Activated T-cell treated with anti-CD3 and anti-CD28 coated beads, Interleukin-2, amount 50 U/mL, for 72 hours (primary cell): ENCODE data around the gene PDE7B. TPM values are rescaled to one million over a fixed set of nuclear protein-coding genes. Genes with fewer than 3 reads are reported as not detected.

Source experiments
- ATAC-seq, 2 donors: fragments of 150-1000 bp; cut with Tn5 transposase; replicated peaks in 1 of 2; 2 replicates each; pipeline ENCODE4 v1.10.0; 2021; ENCODE audit warnings: moderate library complexity in 2 of 2, mild to moderate bottlenecking in 1 of 2
- DNase-seq, 2 donors: peaks; one replicate each; pipeline ENCODE4 v3.0.0; 2021 to 2022; ENCODE audit warnings: mixed read lengths in 1 of 2
- H3K27ac Mint-ChIP-seq: one replicate; pipeline ENCODE4 v1.8.0; 2022; ENCODE audit warnings: mild to moderate bottlenecking, moderate library complexity, mixed read lengths
- H3K27me3 Mint-ChIP-seq: one replicate; pipeline ENCODE4 v1.8.0; 2022; ENCODE audit warnings: low read depth, mixed read lengths
- H3K36me3 Mint-ChIP-seq, 2 donors: one replicate each; pipeline ENCODE4 v1.8.0; 2022; ENCODE audit warnings: mixed read lengths in 2 of 2, mild to moderate bottlenecking in 1 of 2; ENCODE audit not compliant: insufficient read depth in 2 of 2
- H3K4me1 Mint-ChIP-seq: one replicate; pipeline ENCODE4 v1.8.0; 2022; ENCODE audit warnings: low read depth, mixed read lengths
- H3K4me3 Mint-ChIP-seq, 2 donors: one replicate each; pipeline ENCODE4 v1.8.0; 2022; ENCODE audit warnings: mild to moderate bottlenecking in 2 of 2, mixed read lengths in 2 of 2, moderate library complexity in 2 of 2
- H3K9me3 Mint-ChIP-seq, 2 donors: one replicate each; pipeline ENCODE4 v1.8.0; 2022; ENCODE audit warnings: mixed read lengths in 2 of 2
- total RNA-seq, 2 donors: library from RNA; stranded (reverse); gene quantifications; one replicate each; pipeline ENCODE4 v1.2.3, GENCODE V29; 2022

The PDE7B gene
- total RNA-seq, 2 donors from 2014 or later = 1.00 to 4.2 TPM

GRCh38 chr6:136181861-136182260 lies 330.4 kb downstream of the PDE7B start:
- no peaks in the 10 kb centered on the region for H3K36me3 Mint-ChIP-seq
- peaks cover 6% of the 10 kb centered on the region for H3K27me3 Mint-ChIP-seq
- H3K9me3 Mint-ChIP-seq = no peaks in the 10 kb centered on the region
- ATAC-seq (no peak), DNase-seq (no peak)
- no peak overlapping the region for H3K27ac Mint-ChIP-seq
- H3K4me1 Mint-ChIP-seq = peaks cover 11% of the 10 kb centered on the region
- no peak overlapping the region for H3K4me3 Mint-ChIP-seq

DNA sequence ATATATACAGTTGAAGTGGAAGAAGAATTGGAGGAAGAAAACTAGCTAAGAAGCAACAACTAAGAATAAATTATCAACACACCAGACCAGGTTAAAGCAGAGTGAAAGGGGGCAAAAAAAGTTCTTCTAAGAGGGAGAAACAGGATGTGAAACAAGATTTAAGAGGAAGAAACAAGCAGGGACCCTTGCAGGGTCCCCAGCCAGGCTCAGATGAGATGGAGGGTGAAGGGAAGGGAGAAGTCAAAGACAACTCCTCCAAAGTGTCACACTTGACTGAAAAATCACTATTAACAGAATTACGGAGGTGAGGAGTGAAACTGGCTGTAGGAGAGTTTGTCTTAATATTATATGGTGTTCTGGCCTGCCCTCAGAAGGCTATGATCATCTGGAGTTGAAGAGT lies 333.2 kb downstream of the PDE7B start:
- H3K27me3 Mint-ChIP-seq = no peaks in the 10 kb centered on the region
- ATAC-seq (no peak), DNase-seq (no peak)
- H3K4me3 Mint-ChIP-seq = no peak overlapping the region
- no peak overlapping the region for H3K27ac Mint-ChIP-seq
- H3K36me3 Mint-ChIP-seq = no peaks in the 10 kb centered on the region
- peaks cover 5% of the 10 kb centered on the region for H3K4me1 Mint-ChIP-seq
- no peaks in the 10 kb centered on the region for H3K9me3 Mint-ChIP-seq

DNA sequence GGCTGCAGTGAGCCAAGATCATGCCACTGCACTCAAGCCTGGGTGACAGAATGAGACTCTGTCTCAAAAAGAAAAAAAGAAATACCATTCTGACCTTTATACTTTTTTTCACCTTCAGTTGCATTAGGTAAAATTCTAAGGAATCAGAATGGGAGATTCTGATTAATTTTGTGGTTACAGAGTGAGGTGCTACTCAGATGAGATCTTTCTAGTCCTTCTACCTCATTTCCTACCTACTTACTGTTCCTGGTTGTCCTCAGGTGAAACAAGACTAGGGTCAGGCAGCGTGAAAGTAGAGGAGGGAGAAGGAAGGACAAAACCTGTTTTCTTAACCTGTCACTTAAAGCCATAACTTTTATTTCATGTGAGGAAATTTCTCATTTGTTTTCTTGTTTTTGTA lies 334.9 kb downstream of the PDE7B start:
- Mint-ChIP-seq H3K27me3 (no peaks in the 10 kb centered on the region), H3K27ac (no peak overlapping the region), H3K4me3 (no peak overlapping the region), H3K36me3 (no peaks in the 10 kb centered on the region), H3K4me1 (peaks cover 5% of the 10 kb centered on the region), H3K9me3 (no peaks in the 10 kb centered on the region)
- no peak for DNase-seq
- ATAC-seq = no peak

DNA sequence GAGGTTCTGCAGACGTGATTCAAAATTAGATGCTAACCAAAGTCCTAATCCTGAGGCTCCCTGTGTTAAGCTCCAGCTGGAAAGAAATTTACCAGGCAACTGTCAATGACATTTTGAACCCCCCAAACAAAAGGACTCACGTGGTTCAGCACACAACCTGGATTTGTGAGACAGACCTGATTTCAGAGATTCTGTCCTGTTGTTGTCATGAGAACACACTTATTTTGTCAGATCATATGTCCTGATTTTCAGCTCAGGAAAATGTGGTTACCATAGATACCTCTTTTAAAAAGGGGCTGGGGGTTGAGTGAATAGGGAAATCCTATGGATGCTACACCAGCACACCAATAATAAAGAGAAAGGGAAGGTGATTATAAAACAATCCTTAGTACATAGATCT lies 337.0 kb downstream of the PDE7B start:
- Mint-ChIP-seq H3K9me3 (no peaks in the 10 kb centered on the region), H3K27ac (no peak overlapping the region), H3K36me3 (no peaks in the 10 kb centered on the region), H3K4me1 (peaks cover 5% of the 10 kb centered on the region), H3K27me3 (no peaks in the 10 kb centered on the region), H3K4me3 (no peak overlapping the region)
- ATAC-seq (no peak), DNase-seq (no peak)

GRCh38 chr6:136189104-136189503 lies 337.6 kb downstream of the PDE7B start:
- H3K27me3 Mint-ChIP-seq = no peaks in the 10 kb centered on the region
- no peak for DNase-seq
- H3K9me3 Mint-ChIP-seq = no peaks in the 10 kb centered on the region
- peaks cover 5% of the 10 kb centered on the region for H3K4me1 Mint-ChIP-seq
- H3K27ac Mint-ChIP-seq = no peak overlapping the region
- no peak overlapping the region for H3K4me3 Mint-ChIP-seq
- H3K36me3 Mint-ChIP-seq = no peaks in the 10 kb centered on the region
- no peak for ATAC-seq

GRCh38 chr6:136191606-136192312 lies 340.3 kb downstream of the PDE7B start:
- H3K9me3 Mint-ChIP-seq = no peaks in the 10 kb centered on the region
- no peaks in the 10 kb centered on the region for H3K27me3 Mint-ChIP-seq
- ATAC-seq = no peak
- DNase-seq = no peak
- H3K4me1 Mint-ChIP-seq = peaks cover 1% of the 10 kb centered on the region
- H3K36me3 Mint-ChIP-seq = no peaks in the 10 kb centered on the region
- H3K4me3 Mint-ChIP-seq = no peak overlapping the region
- no peak overlapping the region for H3K27ac Mint-ChIP-seq

DNA sequence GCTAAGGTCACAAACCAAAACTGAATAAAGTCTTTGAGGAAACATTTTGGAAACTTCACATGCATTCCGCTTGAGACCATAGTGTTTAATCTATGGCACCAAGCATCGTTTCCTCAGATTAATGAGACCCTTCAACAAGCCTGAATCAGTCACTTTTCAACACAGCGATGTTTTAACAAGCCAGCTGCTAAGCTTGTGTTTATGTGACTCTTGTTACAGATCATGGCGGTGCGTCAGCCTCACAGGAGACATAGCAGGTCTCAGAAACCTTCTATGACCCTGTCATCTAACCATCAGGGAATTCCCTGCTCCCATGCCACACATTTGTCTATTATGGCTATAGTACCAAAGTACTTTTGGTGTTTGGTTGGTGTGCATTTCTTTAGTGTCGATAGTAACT lies 341.4 kb downstream of the PDE7B start:
- ATAC-seq (no peak), DNase-seq (no peak)
- H3K4me1 Mint-ChIP-seq = no peaks in the 10 kb centered on the region
- H3K9me3 Mint-ChIP-seq = no peaks in the 10 kb centered on the region
- H3K36me3 Mint-ChIP-seq = no peaks in the 10 kb centered on the region
- no peak overlapping the region for H3K27ac Mint-ChIP-seq
- H3K27me3 Mint-ChIP-seq = no peaks in the 10 kb centered on the region
- H3K4me3 Mint-ChIP-seq = no peak overlapping the region

DNA sequence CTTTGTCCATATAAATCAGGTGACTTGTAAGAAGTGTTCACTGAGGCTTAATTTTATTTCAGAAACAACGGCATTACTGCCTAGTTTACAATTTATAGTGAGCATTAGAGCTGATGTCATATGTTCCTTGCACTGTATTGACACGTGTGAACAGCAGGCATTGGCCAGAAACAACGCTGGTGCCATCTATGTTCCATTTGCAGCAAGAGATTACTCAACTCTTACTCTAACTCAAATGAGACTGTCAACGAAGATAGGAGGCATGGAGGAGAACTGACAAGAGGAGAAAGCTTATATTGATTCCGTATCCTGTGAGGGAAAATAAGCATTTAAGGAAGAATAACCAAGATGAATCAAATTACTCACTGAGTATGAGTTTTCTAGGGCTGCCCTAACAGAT lies 350.2 kb downstream of the PDE7B start:
- no peaks in the 10 kb centered on the region for H3K9me3 Mint-ChIP-seq
- no peak for ATAC-seq
- no peak overlapping the region for H3K4me3 Mint-ChIP-seq
- no peak overlapping the region for H3K27ac Mint-ChIP-seq
- no peaks in the 10 kb centered on the region for H3K36me3 Mint-ChIP-seq
- no peaks in the 10 kb centered on the region for H3K4me1 Mint-ChIP-seq
- DNase-seq = no peak
- H3K27me3 Mint-ChIP-seq = no peaks in the 10 kb centered on the region

GRCh38 chr6:136208783-136209182 lies 357.3 kb downstream of the PDE7B start:
- Mint-ChIP-seq H3K27ac (no peak overlapping the region), H3K4me1 (no peaks in the 10 kb centered on the region), H3K4me3 (no peak overlapping the region)

GRCh38 chr6:136209496-136209895 lies 358.0 kb downstream of the PDE7B start:
- DNase-seq (no peak), ATAC-seq (no peak)
- no peaks in the 10 kb centered on the region for H3K27me3 Mint-ChIP-seq
- no peak overlapping the region for H3K4me3 Mint-ChIP-seq
- no peaks in the 10 kb centered on the region for H3K36me3 Mint-ChIP-seq
- H3K4me1 Mint-ChIP-seq = no peaks in the 10 kb centered on the region
- no peak overlapping the region for H3K27ac Mint-ChIP-seq
- no peaks in the 10 kb centered on the region for H3K9me3 Mint-ChIP-seq

More at GRCh38 chr6:136208783-136209182, 357.3 kb downstream of the PDE7B start:
- Mint-ChIP-seq H3K9me3 (no peaks in the 10 kb centered on the region), H3K27me3 (no peaks in the 10 kb centered on the region), H3K36me3 (no peaks in the 10 kb centered on the region)
- DNase-seq (no peak), ATAC-seq (no peak)

DNA sequence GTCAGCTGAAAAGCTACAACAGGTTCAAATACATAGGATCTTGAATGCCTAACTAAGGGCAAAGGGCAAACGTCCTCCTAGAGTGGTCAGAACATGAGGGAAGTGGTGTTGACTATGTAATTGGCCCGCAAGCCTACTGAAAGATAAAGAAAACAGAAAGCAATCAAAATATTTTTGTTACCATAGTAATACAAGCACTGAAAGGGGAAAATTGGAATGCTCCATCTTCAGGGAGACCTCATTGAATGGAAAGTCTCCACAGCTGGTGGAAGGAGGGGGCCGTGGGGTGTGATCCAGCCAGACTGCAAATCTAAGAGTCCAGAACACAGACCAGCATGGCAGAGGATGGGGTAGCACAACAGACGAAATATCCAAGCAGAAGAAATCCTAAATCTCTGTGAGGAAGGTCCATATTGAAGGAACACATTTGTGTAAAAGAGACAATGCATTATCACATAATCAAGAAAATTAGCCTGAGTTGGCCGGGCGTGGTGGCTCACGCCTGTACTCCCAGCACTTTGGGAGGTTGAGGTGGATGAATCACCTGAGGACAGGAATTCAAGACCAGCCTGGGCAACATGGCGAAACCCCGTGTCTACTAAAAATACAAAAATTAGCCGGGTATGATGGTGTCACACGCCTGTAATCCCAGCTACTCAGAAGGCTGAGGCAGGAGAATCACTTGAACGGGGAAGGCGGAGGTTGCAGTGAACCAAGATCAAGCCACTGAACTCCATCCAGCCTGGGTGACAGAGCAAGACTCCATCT lies 359.1 kb downstream of the PDE7B start:
- Mint-ChIP-seq H3K27me3 (no peaks in the 10 kb centered on the region), H3K4me1 (no peaks in the 10 kb centered on the region), H3K4me3 (no peak overlapping the region), H3K36me3 (no peaks in the 10 kb centered on the region), H3K9me3 (no peaks in the 10 kb centered on the region), H3K27ac (no peak overlapping the region)
- DNase-seq (no peak), ATAC-seq (no peak)

DNA sequence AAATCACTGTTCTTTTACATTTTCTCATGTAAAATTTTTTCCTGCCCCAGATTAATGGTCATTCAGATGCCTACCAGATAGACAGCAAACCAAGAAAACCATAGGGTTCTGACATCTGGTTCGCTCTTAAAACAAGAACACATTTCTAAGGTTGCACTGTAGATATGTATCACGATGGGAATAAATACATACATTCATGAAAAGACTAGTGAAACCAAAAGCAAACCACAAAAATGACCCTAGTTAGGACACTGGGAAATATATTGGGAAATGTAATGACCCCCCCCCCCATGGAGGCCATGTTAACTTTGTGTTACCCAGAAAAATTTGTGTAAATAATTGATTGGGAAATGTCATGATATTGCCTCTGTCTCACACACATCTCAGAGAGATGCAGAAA lies 361.1 kb downstream of the PDE7B start:
- H3K9me3 Mint-ChIP-seq = no peaks in the 10 kb centered on the region
- ATAC-seq = no peak
- DNase-seq = no peak
- no peaks in the 10 kb centered on the region for H3K4me1 Mint-ChIP-seq
- H3K36me3 Mint-ChIP-seq = no peaks in the 10 kb centered on the region
- no peaks in the 10 kb centered on the region for H3K27me3 Mint-ChIP-seq
- H3K4me3 Mint-ChIP-seq = no peak overlapping the region
- no peak overlapping the region for H3K27ac Mint-ChIP-seq

DNA sequence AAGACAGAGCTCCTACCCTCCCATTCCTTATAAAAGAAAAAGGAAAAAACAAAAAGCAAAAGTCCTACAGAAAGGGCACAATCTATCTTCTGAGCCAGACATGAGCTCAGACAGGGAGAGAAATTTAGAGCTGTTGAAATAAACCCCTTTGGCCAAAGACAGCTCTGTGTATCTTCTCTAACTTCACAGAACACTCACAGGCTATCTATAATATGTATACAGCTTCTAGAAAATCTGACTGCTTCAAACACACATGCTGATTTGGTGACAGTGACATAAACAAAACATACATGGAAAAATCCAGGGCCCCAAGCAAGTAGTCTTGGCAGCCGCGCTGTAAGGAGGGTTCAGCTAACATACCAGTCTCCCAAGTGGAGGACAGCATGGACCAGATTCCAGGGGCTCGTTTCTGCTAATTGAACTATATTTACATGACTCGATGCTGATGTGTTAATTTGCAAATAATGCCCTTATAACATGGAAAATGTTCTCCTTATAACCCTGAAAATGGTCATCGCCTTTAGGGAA lies 361.6 kb downstream of the PDE7B start:
- Mint-ChIP-seq H3K27me3 (no peaks in the 10 kb centered on the region), H3K36me3 (no peaks in the 10 kb centered on the region), H3K27ac (no peak overlapping the region), H3K9me3 (no peaks in the 10 kb centered on the region), H3K4me3 (no peak overlapping the region), H3K4me1 (no peaks in the 10 kb centered on the region)
- ATAC-seq (no peak), DNase-seq (no peak)
